DOHH2 (cell line): ENCODE data around the gene GOLGA8T.
"Not testable (repeated sequence)": the region's sequence is repeated elsewhere in the genome, so short reads cannot be mapped to it uniquely, and the experiment has no call there.

ENCODE experiments used
- CTCF ChIP-seq: fragments of 200-600 bp; sonication (generic); IDR thresholded peaks from one replicate; pipeline ENCODE4 v1.5.1; 2014; ENCODE audit warnings: antibody characterized with exemption, mild to moderate bottlenecking, low read depth, low read length; ENCODE audit not compliant: poor library complexity, severe bottlenecking
- EZH2phosphoT487 ChIP-seq: fragments of 200-600 bp; sonication (generic); IDR thresholded peaks from 2 replicates; pipeline ENCODE4 v1.6.1; 2017; ENCODE audit warnings: borderline replicate concordance, mild to moderate bottlenecking, antibody characterized with exemption, low read length, moderate library complexity, mixed read lengths

- not testable (repeated sequence) for TF ChIP-seq CTCF, EZH2phosphoT487
Measured at GRCh38 chr15:30192119-30192745, 57.4 kb downstream of the GOLGA8T start.
